ENCODE measurements around the gene RGS12.

Gene RGS12

GRCh38 chr4:3263053-3263875 is 29.6 kb upstream of the RGS12 start:
- no peaks in the 10 kb centered on the region for H3K36me3 Mint-ChIP-seq (ENCODE audit: low read depth)
- H3K27me3 Mint-ChIP-seq = no peaks in the 10 kb centered on the region
- DNase-seq = no peak
- H3K4me3 Mint-ChIP-seq = no peak overlapping the region
- no peaks in the 10 kb centered on the region for H3K9me3 Mint-ChIP-seq
- ATAC-seq = peak; percentile 15
- no peak overlapping the region for H3K27ac Mint-ChIP-seq
- H3K4me1 Mint-ChIP-seq = no peaks in the 10 kb centered on the region

DNA sequence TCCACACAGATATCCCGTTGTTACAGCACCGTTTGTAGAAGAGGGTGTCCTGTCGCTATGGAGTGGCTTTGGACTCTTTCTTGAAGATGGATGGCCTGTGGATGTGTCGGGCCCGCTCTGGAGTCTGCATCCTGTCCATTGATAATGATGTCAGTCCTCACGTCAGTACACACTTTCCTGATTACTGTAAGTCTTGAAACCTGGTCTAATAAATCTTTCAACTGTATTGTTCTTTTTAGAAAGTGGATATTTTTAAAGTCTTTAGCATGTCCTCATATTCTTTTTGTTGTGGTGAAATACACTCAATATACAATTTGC is 29.0 kb upstream of the RGS12 start:
- no peak overlapping the region for H3K4me3 Mint-ChIP-seq
- no peaks in the 10 kb centered on the region for H3K36me3 Mint-ChIP-seq (ENCODE audit: low read depth)
- DNase-seq (no peak), ATAC-seq (no peak)
- H3K9me3 Mint-ChIP-seq = no peaks in the 10 kb centered on the region
- H3K4me1 Mint-ChIP-seq = no peaks in the 10 kb centered on the region
- H3K27ac Mint-ChIP-seq = no peak overlapping the region
- H3K27me3 Mint-ChIP-seq = no peaks in the 10 kb centered on the region

DNA sequence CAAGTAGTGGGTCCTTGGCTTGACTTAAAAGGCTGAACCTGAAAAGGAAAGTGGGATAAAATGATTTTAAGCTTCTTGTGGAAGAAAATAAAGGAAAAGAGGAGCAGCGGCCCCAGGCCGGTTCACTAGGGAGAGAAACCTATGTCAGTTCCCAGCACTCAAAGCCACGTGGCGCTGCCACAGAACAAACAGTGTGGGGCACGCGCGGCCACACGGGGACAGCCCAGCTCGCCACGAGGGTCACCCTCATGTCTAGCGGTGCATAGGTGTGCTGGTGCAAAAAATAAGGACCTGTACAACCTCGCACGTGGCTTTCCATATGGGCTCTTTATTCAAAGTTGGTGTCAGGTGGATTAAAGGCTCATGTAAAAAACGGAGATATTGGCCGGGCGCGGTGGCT is 26.7 kb upstream of the RGS12 start:
- Mint-ChIP-seq H3K4me1 (no peaks in the 10 kb centered on the region), H3K36me3 (ENCODE audit: low read depth) (no peaks in the 10 kb centered on the region), H3K9me3 (no peaks in the 10 kb centered on the region), H3K27ac (no peak overlapping the region), H3K4me3 (no peak overlapping the region), H3K27me3 (no peaks in the 10 kb centered on the region)
- ATAC-seq (no peak), DNase-seq (no peak)

DNA sequence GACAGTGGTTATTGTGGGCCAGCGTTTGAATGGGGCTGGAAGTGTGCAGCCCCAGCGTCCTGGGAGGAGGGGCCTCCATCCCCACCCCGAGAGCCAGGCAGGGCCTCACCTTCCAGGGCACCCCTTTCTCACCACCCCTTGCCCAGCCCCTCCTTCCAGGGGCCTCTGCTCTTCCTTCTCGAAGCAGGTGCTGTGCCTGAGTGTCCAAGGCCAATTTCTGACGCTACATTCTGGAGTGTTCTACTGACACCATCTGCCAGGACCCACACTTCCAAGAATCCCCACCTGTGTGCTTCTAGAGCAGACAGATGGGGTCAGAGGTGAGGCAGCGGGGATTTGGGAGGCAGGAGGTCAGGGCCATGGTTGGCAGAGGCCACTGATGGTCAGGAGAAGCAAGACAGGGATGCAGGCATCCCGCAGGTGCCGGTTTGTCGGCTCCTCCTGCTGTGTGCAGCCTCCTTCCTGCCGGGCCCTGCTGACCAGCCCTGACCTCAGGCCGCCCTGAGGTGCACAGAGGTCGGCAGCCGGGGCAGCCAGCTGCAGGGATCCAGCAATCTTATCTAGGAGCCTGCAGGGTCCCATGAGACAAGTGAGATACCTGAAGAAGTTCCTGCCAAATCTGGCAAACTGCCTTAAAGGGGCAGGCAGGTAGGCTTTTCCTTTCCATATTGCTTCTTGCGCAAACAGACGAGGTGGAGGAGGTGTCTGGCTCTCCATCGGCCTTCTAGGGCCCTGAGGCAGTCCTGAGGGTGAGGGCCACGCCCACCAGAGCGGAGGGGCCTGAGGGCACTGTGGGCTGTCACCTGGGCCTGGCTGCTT is 25.0 kb upstream of the RGS12 start:
- Mint-ChIP-seq H3K4me3 (no peak overlapping the region), H3K27ac (no peak overlapping the region), H3K27me3 (no peaks in the 10 kb centered on the region), H3K4me1 (no peaks in the 10 kb centered on the region), H3K36me3 (ENCODE audit: low read depth) (peaks cover 1% of the 10 kb centered on the region), H3K9me3 (no peaks in the 10 kb centered on the region)
- no peak for DNase-seq
- no peak for ATAC-seq

GRCh38 chr4:3268395-3269104 is 24.3 kb upstream of the RGS12 start:
- ATAC-seq = no peak
- peaks cover 3% of the 10 kb centered on the region for H3K9me3 Mint-ChIP-seq
- H3K4me1 Mint-ChIP-seq = no peaks in the 10 kb centered on the region
- H3K4me3 Mint-ChIP-seq = no peak overlapping the region
- H3K27me3 Mint-ChIP-seq = peaks cover 2% of the 10 kb centered on the region
- H3K36me3 Mint-ChIP-seq (ENCODE audit: low read depth) = peaks cover 1% of the 10 kb centered on the region
- DNase-seq = no peak
- no peak overlapping the region for H3K27ac Mint-ChIP-seq

- no peaks in the 10 kb centered on the region for H3K4me1 Mint-ChIP-seq
Measured at GRCh38 chr4:3269105-3269927, 23.5 kb upstream of the RGS12 start.

GRCh38 chr4:3269991-3270611 is 22.7 kb upstream of the RGS12 start:
- H3K27ac Mint-ChIP-seq = no peak overlapping the region
- peaks cover 4% of the 10 kb centered on the region for H3K9me3 Mint-ChIP-seq
- no peaks in the 10 kb centered on the region for H3K4me1 Mint-ChIP-seq
- no peak overlapping the region for H3K4me3 Mint-ChIP-seq
- H3K36me3 Mint-ChIP-seq (ENCODE audit: low read depth) = peaks cover 1% of the 10 kb centered on the region
- no peak for DNase-seq
- peaks cover 2% of the 10 kb centered on the region for H3K27me3 Mint-ChIP-seq
- no peak for ATAC-seq

More at GRCh38 chr4:3269105-3269927, 23.5 kb upstream of the RGS12 start:
- no peak for ATAC-seq
- H3K4me3 Mint-ChIP-seq = no peak overlapping the region
- H3K27me3 Mint-ChIP-seq = peaks cover 2% of the 10 kb centered on the region
- no peak overlapping the region for H3K27ac Mint-ChIP-seq
- peaks cover 4% of the 10 kb centered on the region for H3K9me3 Mint-ChIP-seq
- DNase-seq = no peak
- H3K36me3 Mint-ChIP-seq (ENCODE audit: low read depth) = peaks cover 1% of the 10 kb centered on the region

DNA sequence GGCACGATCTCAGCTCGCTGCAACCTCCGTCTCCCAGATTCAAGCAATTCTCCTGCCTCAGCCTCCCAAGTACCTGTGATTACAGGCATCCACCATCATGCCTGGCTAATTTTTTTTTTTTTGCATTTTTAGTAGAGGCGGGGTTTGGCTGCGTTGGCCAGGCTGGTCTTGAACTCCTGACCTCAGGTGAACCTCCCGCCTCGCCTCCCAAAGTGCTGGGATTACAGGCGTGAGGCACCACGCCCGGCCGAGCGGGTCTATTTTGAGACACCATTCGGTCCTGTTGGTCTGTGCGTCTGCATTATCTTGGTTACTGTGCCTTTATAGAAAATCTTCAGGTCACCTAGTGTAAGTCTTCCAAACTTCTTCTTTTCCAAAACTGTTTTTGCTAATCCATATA is 21.7 kb upstream of the RGS12 start:
- ATAC-seq (no peak), DNase-seq (no peak)
- no peaks in the 10 kb centered on the region for H3K4me1 Mint-ChIP-seq
- no peak overlapping the region for H3K27ac Mint-ChIP-seq
- H3K4me3 Mint-ChIP-seq = no peak overlapping the region
- H3K27me3 Mint-ChIP-seq = peaks cover 2% of the 10 kb centered on the region
- H3K9me3 Mint-ChIP-seq = peaks cover 4% of the 10 kb centered on the region
- H3K36me3 Mint-ChIP-seq (ENCODE audit: low read depth) = peaks cover 1% of the 10 kb centered on the region

DNA sequence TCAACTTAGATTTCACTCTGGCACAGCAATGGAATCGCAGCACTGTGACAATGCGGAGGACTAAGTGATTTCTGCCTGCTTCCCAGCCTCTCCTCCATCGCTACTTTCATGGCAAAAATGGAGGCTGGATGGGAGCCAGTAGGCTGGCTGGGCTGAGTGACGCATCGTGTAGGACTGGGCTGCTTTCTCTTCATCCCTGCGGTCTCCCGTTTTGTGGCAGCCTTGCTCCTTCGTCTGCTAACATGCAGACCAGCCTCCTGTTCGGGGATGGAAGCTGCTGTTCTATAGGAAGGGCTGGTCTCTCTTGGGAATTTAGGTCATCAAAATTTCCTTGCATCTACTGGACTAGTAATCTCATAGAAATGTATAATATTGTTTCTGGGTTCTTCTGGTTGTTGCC is 15.8 kb upstream of the RGS12 start:
- H3K9me3 Mint-ChIP-seq = peaks cover 18% of the 10 kb centered on the region
- H3K4me3 Mint-ChIP-seq = no peak overlapping the region
- ATAC-seq (no peak), DNase-seq (no peak)
- peaks cover 2% of the 10 kb centered on the region for H3K27me3 Mint-ChIP-seq
- H3K4me1 Mint-ChIP-seq = no peaks in the 10 kb centered on the region
- peaks cover 7% of the 10 kb centered on the region for H3K36me3 Mint-ChIP-seq (ENCODE audit: low read depth)
- no peak overlapping the region for H3K27ac Mint-ChIP-seq

DNA sequence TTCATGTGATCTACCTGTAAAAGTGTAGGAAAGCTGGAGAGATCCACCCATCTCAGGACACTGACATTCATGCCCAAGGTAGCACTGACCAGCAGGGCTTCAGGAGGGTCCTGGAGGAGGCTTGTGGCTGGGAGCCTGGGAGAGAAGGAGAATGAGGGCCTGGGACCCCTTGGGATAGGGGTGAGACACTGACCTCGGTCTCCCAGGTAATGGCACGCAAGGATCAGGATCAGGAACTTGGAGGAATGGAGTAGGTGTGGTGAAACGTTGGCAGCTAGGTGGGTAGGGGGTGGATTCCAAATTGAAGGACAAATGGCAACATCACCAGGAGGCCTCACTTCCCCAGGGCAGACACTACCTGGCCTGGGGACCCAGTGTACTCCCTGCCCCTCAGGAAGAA is 12.4 kb upstream of the RGS12 start:
- H3K27me3 Mint-ChIP-seq = peaks cover 3% of the 10 kb centered on the region
- no peak for DNase-seq
- H3K27ac Mint-ChIP-seq = no peak overlapping the region
- no peak overlapping the region for H3K4me3 Mint-ChIP-seq
- peaks cover 15% of the 10 kb centered on the region for H3K9me3 Mint-ChIP-seq
- H3K4me1 Mint-ChIP-seq = no peaks in the 10 kb centered on the region
- ATAC-seq = no peak
- peaks cover 6% of the 10 kb centered on the region for H3K36me3 Mint-ChIP-seq (ENCODE audit: low read depth)

GRCh38 chr4:3283483-3283882 is 9.3 kb upstream of the RGS12 start:
- Mint-ChIP-seq H3K4me3 (no peak overlapping the region), H3K36me3 (ENCODE audit: low read depth) (peaks cover 4% of the 10 kb centered on the region), H3K27me3 (peaks cover 11% of the 10 kb centered on the region), H3K4me1 (peaks cover 6% of the 10 kb centered on the region), H3K27ac (no peak overlapping the region), H3K9me3 (peaks cover 12% of the 10 kb centered on the region)
- no peak for DNase-seq
- no peak for ATAC-seq

DNA sequence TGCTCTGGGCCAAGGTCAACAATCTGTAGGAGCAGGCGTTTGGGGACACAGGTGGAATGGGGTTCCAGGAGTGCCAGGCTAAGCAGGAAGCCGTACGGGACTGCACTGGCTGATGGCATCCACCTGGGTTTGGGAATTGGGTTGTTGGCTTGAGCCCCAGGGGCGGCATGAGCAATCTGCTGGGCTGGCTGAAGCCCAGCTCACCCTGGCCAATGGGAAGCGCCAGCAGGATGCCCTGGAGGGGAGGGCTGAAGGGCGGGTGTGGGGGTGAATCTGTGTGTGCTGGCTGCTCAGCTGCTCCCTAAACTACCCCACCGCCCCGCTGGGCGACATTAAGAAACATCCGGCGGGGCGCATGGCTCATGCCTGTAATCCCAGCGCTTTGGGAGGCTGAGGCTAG is 8.9 kb upstream of the RGS12 start:
- Mint-ChIP-seq H3K27me3 (peaks cover 11% of the 10 kb centered on the region), H3K9me3 (peaks cover 8% of the 10 kb centered on the region), H3K4me1 (peaks cover 6% of the 10 kb centered on the region), H3K36me3 (ENCODE audit: low read depth) (peaks cover 4% of the 10 kb centered on the region), H3K4me3 (no peak overlapping the region), H3K27ac (no peak overlapping the region)
- ATAC-seq (no peak), DNase-seq (no peak)

- peaks cover 16% of the 10 kb centered on the region for H3K27me3 Mint-ChIP-seq
- no peak for ATAC-seq
- H3K4me3 Mint-ChIP-seq = no peak overlapping the region
- peaks cover 6% of the 10 kb centered on the region for H3K9me3 Mint-ChIP-seq
- H3K4me1 Mint-ChIP-seq = peaks cover 6% of the 10 kb centered on the region
- no peak overlapping the region for H3K27ac Mint-ChIP-seq
- no peak for DNase-seq
- peaks cover 4% of the 10 kb centered on the region for H3K36me3 Mint-ChIP-seq (ENCODE audit: low read depth)
Measured at GRCh38 chr4:3284734-3285557, 7.9 kb upstream of the RGS12 start.

All from activated naive CD8-positive, alpha-beta T cell treated with anti-CD3 and anti-CD28 coated beads, Interleukin-2, amount 50 U/mL, for 24 hours (primary cell).